ENCODE measurements around the gene EID1. TPM values are rescaled to one million over a fixed set of nuclear protein-coding genes. Genes with fewer than 3 reads are reported as not detected.
A peak's percentile ranks its signal among the peaks of the same experiment; 100 is the strongest.
"Not testable (repeated sequence)": the region's sequence is repeated elsewhere in the genome, so short reads cannot be mapped to it uniquely, and the experiment has no call there.

The EID1 gene
- polyA plus RNA-seq, 12 donors = 213 to 282 (median 241) TPM; not detected in 1

- no peak for DNase-seq
These were observed 26.8 kb downstream of the EID1 start for GRCh38 chr15:48904758-48905157.

- no peak for DNase-seq
These were observed 27.3 kb downstream of the EID1 start for GRCh38 chr15:48905216-48905615.

- DNase-seq = peak; percentile 36
These were observed 27.9 kb downstream of the EID1 start for GRCh38 chr15:48905847-48906246.

GRCh38 chr15:48909313-48909712 is 31.4 kb downstream of the EID1 start:
- DNase-seq = not testable (repeated sequence)

GRCh38 chr15:48910554-48910953 is 32.6 kb downstream of the EID1 start:
- DNase-seq = not testable (repeated sequence)

- no peak for DNase-seq
These were observed 35.2 kb downstream of the EID1 start for GRCh38 chr15:48913141-48913540.

- no peak for DNase-seq
These were observed 36.8 kb downstream of the EID1 start for GRCh38 chr15:48914717-48915116.

- DNase-seq = no peak
These were observed 37.9 kb downstream of the EID1 start for GRCh38 chr15:48915861-48916260.

GRCh38 chr15:48916721-48917120 is 38.8 kb downstream of the EID1 start:
- DNase-seq = no peak

GRCh38 chr15:48922046-48922445 is 44.1 kb downstream of the EID1 start:
- DNase-seq = no peak

- no peak for DNase-seq
These were observed 46.8 kb downstream of the EID1 start for GRCh38 chr15:48924528-48925393.

- no peak for DNase-seq
These were observed 47.8 kb downstream of the EID1 start for GRCh38 chr15:48925714-48926223.

- DNase-seq = no peak
These were observed 51.1 kb downstream of the EID1 start for GRCh38 chr15:48928877-48929538.

- no peak for DNase-seq
These were observed 51.7 kb downstream of the EID1 start for GRCh38 chr15:48929661-48930060.

Other genes with a start within 250 kb of the EID1 start
- 100 to 1,000 TPM in 11 of 12 donors, not detected in 1; 166 to 435 (median 214) TPM for gene FBN1, start 232.4 kb upstream of the EID1 start, polyA plus RNA-seq (ENCODE audit: insufficient read length in 12 of 12)
- gene CEP152, start 67.1 kb upstream of the EID1 start, polyA plus RNA-seq (ENCODE audit: insufficient read length in 12 of 12) = 1 to 10 TPM in 11 of 12 donors, not detected in 1; 1.7 to 7.9 (median 4.3) TPM
- gene SHC4, start 85.8 kb downstream of the EID1 start, polyA plus RNA-seq (ENCODE audit: insufficient read length in 12 of 12) = 1 to 10 TPM in 10 of 12 donors, not detected in 2; 1.1 to 3.2 (median 2.3) TPM
- 10 to 100 TPM in 11 of 12 donors, not detected in 1; 24.8 to 43.8 (median 33.7) TPM for gene SECISBP2L, start 168.3 kb downstream of the EID1 start, polyA plus RNA-seq (ENCODE audit: insufficient read length in 12 of 12)

All from muscle of arm (tissue), 12 donors.